Measurements from ENCODE around the gene LPAR1.
"Not testable (repeated sequence)": the region's sequence is repeated elsewhere in the genome, so short reads cannot be mapped to it uniquely, and the experiment has no call there.

The LPAR1 gene

DNA sequence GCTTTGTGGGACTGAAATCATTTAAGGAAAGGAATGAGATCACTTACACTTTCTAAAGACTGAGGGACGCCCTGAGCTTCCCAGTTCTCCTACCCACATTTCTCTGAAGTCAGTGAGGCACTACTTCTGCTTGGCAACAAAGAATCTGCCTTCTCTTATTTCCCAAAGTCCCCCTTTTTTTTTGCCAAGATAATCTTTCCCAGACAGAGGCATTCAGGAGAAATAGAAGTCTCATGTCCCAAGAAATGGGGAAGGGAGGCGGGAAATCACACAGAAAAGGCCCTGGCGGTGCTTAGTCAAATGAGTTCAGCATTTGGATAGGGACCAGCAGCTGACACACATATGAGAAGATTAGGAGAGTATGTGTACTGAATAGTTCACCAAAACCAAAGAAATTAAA is 210.0 kb downstream of the LPAR1 start:
- DNase-seq (ENCODE audit: low spot score in 2 of 2) (no peak), ATAC-seq (replicated peaks; ENCODE audit: extremely low read depth, poor library complexity, severe bottlenecking) (no peak)
- H3K36me3 Mint-ChIP-seq (ENCODE audit: insufficient read depth), result no peaks in the 10 kb centered on the region
- H3K27me3 Mint-ChIP-seq, result no peaks in the 10 kb centered on the region
- peaks cover 15% of the 10 kb centered on the region for H3K9me3 Mint-ChIP-seq
- H3K4me3 Mint-ChIP-seq, result no peak overlapping the region
- no peak overlapping the region for H3K27ac Mint-ChIP-seq (ENCODE audit: low read depth)
- no peaks in the 10 kb centered on the region for H3K4me1 Mint-ChIP-seq

- peaks cover 19% of the 10 kb centered on the region for H3K9me3 Mint-ChIP-seq
- not testable (repeated sequence) for H3K4me3 Mint-ChIP-seq; H3K27ac Mint-ChIP-seq (ENCODE audit: low read depth); H3K27me3 Mint-ChIP-seq; H3K36me3 Mint-ChIP-seq (ENCODE audit: insufficient read depth); ATAC-seq (replicated peaks; ENCODE audit: extremely low read depth, poor library complexity, severe bottlenecking); H3K4me1 Mint-ChIP-seq; DNase-seq (ENCODE audit: low spot score in 2 of 2)
Observed at GRCh38 chr9:110826400-110826799, 211.9 kb downstream of the LPAR1 start.

- H3K27ac Mint-ChIP-seq (ENCODE audit: low read depth), result no peak overlapping the region
- H3K27me3 Mint-ChIP-seq, result no peaks in the 10 kb centered on the region
- peaks cover 19% of the 10 kb centered on the region for H3K9me3 Mint-ChIP-seq
- no peak overlapping the region for H3K4me3 Mint-ChIP-seq
- no peaks in the 10 kb centered on the region for H3K4me1 Mint-ChIP-seq
- no peaks in the 10 kb centered on the region for H3K36me3 Mint-ChIP-seq (ENCODE audit: insufficient read depth)
- ATAC-seq (replicated peaks; ENCODE audit: extremely low read depth, poor library complexity, severe bottlenecking) (no peak), DNase-seq (ENCODE audit: low spot score in 2 of 2) (no peak)
Observed at GRCh38 chr9:110825950-110826349, 212.3 kb downstream of the LPAR1 start.

GRCh38 chr9:110825129-110825528 is 213.1 kb downstream of the LPAR1 start:
- DNase-seq (ENCODE audit: low spot score in 2 of 2); H3K4me3 Mint-ChIP-seq; H3K4me1 Mint-ChIP-seq; H3K27ac Mint-ChIP-seq (ENCODE audit: low read depth); H3K27me3 Mint-ChIP-seq; H3K36me3 Mint-ChIP-seq (ENCODE audit: insufficient read depth); ATAC-seq (replicated peaks; ENCODE audit: extremely low read depth, poor library complexity, severe bottlenecking): not testable (repeated sequence)
- peaks cover 14% of the 10 kb centered on the region for H3K9me3 Mint-ChIP-seq

Measured in central memory CD8-positive, alpha-beta T cell (primary cell).